Esophagus squamous epithelium (tissue), 4 donors: ENCODE measurements around the gene NRXN3.

Experiments
- POLR2A ChIP-seq, 4 donors: fragments of 450-650 bp; IDR thresholded peaks; one replicate each; pipeline ENCODE4 v1.6.1; 2017; ENCODE audit warnings: antibody characterized with exemption in 4 of 4, mild to moderate bottlenecking in 4 of 4, moderate library complexity in 3 of 4
- TF ChIP-seq, protein P1 (sequence below), 6 experiments: fragments of 450-650 bp in 4 of 6; fragments of 200-600 bp in 2 of 6; sonication (generic) in 2 of 6; IDR thresholded peaks; one replicate each; pipeline ENCODE4 v1.5.1; 2016 to 2019; ENCODE audit warnings: antibody characterized with exemption in 6 of 6, mild to moderate bottlenecking in 4 of 6, moderate library complexity in 4 of 6

DNA sequence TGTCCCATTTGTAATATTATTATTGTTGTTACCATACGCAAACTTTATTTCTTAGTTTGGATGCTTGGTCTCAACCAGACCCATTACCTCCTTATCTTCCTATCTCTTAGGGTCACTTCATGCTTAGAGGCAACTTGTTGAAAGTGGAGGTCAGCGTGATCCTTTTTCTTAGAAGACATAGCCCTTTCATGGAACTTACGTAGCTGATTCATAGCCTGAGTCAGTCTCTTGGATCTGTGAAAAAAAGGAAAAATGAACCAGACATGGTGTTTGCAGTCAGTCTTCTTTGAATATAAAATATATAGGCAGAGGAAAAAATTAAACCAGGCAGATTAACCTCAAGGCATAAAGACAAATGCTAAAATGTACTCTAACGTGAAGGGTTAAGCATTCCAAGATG, 1427.4 kb downstream of the NRXN3 start:
- TF ChIP-seq, protein P1, sequence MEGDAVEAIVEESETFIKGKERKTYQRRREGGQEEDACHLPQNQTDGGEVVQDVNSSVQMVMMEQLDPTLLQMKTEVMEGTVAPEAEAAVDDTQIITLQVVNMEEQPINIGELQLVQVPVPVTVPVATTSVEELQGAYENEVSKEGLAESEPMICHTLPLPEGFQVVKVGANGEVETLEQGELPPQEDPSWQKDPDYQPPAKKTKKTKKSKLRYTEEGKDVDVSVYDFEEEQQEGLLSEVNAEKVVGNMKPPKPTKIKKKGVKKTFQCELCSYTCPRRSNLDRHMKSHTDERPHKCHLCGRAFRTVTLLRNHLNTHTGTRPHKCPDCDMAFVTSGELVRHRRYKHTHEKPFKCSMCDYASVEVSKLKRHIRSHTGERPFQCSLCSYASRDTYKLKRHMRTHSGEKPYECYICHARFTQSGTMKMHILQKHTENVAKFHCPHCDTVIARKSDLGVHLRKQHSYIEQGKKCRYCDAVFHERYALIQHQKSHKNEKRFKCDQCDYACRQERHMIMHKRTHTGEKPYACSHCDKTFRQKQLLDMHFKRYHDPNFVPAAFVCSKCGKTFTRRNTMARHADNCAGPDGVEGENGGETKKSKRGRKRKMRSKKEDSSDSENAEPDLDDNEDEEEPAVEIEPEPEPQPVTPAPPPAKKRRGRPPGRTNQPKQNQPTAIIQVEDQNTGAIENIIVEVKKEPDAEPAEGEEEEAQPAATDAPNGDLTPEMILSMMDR (IDR thresholded peaks at IDR 0.05): no peak
- TF ChIP-seq POLR2A (IDR thresholded peaks at IDR 0.05): no peak
